ENCODE data around the gene TEX101.
A peak's percentile ranks its signal among the peaks of the same experiment; 100 is the strongest.
"Not testable (repeated sequence)": the region's sequence is repeated elsewhere in the genome, so short reads cannot be mapped to it uniquely, and the experiment has no call there.

Gene TEX101

GRCh38 chr19:43422000-43422688 lies 7.5 kb downstream of the TEX101 start:
- DNase-seq: no peak

DNA sequence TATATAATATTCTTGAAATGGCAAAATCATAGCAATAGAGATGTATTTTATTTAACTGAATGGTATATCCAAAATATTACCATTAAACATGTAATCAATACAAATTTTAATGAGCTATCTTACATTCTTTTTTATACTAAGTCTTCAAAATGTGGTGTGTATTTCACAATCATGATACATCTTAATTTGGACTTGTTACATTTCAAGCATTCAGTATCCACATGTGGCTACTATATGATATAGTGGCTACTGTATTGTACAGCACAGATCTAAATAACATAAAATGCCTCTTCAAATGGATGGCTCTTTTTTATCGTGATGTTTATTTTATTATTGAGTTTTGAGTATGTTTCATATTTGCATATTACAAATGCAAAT lies 8.0 kb downstream of the TEX101 start:
- no peak for DNase-seq

DNA sequence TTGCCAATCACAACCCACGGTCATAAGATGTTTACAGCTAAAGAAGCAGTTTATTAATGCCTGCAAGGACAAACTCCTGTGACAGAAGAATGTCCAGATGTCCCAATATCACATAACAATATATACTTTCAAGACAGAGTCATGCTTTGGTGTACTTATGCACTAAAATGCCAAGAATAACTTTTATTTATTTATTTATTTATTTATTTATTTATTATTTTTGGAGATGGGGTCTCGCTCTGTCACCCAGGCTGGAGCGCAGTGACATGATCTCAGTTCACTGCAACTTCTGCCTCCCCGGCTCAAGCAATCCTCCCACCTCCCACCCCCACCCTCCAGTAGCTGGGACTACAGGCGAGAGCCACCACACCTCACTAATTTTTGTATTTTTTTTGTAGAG lies 9.1 kb downstream of the TEX101 start:
- DNase-seq: no peak

DNA sequence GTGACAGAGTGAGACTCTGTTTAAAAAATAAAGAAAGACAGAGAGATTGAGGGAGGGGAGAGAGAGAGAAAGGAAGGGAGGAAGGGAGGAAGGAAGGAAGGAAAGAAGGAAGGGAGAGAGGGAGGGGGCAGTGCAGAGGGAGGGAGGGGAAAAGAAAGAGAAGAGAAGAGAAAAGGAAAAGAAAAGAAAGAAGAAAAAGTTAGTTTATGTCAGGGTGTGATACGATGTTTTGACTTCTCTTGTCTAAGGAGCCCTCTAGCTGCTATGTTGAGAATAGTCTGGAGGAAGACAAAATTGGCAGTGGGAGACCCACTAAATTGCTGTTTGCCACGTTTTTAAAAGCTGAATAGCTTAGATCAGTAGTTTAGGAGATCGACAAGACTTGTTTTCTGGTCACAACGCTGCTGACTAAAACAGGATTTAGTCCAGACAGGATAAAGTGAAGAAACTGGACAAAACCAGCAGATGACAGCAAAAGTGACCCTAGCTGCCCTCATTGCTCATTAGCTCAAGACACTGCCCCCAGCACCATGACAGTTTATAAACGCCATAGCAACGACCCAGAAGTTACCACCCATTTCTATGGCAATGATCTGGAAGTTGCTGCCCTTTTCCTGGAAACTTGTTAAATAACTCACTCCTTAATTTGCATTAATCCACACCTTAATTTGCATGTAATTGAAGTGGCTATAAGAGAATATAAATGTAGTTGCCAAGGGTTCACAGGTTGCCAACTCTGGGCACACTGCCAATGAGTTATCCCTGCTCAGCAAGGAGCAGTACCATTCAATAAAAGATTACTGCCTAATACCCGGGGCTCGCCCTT lies 11.1 kb downstream of the TEX101 start:
- DNase-seq: no peak

- DNase-seq: no peak
These were observed 14.7 kb downstream of the TEX101 start for GRCh38 chr19:43429395-43429794.

DNA sequence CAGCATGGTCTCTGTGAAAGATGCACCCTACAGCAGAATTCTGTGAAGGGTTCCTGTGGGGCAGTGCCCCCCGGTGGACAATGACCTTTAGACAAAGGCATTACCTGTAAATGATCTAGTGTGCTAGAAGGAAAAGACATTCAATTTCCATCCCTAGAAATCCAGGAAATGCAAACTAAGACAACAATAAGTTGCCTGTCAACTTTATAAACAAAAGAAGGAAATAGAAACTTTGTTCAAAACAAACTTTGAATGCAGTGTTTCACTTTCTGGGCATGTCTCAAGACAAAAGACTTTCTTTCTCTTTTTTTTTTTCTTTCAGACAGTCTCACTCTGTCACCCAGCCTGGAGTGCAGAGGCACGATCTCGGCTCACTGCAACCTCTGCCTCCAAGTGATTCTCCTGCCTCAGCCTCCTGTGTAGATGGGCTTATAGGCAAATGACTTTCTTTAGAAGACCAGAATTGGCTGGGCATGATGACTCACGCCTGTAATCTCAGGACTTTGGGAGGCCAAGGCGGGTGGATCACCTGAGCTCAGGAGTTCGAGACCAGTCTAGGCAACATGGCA lies 15.5 kb downstream of the TEX101 start:
- DNase-seq: no peak

DNA sequence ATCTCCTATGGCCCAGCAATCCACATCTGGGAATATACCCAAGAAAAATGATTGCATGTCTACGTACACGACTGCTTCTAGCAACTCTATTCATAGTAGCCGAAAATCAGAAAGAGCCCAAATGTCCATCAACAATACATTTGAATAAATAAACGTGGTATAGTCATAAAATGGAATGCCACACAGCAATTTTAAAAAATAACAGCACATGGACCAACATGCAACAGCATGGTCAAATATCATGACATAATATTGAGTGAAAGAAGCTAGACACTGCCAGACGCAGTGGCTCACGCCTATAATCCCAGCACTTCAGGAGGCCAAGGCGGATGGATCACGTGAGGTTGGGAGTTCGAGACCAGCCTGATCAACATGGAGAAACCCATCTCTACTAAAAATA lies 16.3 kb downstream of the TEX101 start:
- no peak for DNase-seq

GRCh38 chr19:43433358-43433673 lies 18.6 kb downstream of the TEX101 start:
- DNase-seq: no peak

DNA sequence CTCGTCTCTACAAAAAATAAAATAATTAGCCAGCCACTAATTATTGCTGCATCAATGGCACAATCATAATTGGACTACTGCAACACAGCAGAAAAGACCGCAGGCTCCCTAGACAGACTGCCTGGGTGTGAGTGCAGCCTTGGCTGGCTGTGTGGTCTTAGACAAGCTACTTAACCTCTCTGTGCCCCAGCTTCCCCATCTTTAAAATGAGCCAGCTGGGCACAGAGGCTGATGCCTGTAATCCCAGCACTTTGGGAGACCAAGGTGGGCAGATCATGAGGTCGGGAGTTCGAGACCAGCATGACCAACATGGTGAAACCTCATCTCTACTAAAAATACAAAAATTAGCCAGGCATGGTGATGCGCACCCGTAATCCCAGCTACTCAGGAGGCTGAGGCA lies 19.0 kb downstream of the TEX101 start:
- DNase-seq: no peak

DNA sequence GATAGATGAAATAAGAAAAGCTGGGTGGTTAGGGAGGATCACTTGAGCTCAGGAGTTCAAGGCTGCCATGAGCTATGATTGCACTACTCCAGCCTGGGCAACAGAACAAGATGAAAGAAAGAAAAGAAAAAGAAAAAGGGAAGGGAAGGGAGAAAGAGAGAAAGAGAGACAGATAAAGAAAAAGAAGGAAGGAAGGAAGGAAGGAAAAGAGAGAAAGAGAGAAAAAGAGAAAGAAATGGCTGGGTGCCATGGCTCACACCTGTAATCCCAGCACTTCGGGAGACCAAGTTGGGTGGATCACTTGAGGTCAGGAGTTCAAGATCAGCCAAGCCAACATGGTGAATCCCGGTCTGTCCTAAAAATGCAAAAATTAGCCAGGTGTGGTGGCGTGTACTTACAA lies 21.1 kb downstream of the TEX101 start:
- DNase-seq: no peak

DNA sequence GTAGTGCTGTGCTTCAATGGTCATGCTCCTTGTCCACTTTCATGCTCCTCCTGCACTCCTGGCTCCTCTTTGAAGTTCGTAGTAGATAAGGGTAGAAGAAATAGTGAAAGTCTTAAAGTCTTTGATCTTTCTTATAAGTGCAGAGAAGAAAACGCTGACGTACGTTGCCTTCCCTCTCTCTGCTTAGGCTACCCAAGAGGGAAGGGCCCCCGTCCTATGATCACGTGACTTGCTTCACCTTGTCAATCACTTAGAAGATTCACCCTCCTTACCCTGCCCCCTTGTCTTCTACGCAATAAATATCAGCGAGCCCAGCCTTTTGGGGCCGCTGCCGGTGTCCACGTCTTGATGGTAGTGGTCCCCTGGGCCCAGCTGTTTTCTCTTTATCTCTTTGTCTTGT lies 22.6 kb downstream of the TEX101 start:
- DNase-seq: not testable (repeated sequence)

GRCh38 chr19:43437712-43438111 lies 23.0 kb downstream of the TEX101 start:
- DNase-seq: no peak

DNA sequence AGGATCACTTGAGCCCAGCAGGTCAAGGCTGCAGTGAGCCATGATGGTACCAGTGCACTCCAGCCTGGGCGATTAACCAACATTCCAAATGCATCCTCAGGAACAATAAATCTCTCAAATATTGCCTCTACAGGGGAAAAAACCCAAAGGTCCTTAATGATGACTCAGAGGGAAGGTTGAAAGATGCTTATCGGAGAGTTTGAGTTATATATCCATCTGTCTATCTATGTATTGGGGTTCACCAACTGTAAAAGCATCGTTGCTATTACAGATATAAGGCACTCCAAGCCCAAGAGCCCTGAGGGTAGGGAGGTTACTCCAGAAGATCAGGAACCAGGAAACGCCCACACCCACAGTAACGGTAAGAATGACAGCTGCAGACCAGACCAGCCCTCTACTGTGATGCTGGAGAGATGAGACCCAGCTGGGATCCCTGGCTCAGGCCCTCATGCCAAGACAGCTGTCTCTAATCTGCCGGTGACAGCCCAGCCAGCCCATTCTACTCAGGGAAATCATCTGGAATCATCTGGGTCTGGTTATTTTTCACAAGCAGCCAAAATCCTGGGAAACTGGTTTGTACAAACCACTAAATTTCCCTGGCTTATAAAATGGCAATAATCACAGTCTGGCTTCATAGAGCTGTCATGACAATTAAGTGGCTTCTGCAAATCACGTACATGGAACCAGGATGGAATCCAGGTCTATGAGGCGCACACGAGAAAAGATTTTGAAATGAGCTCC lies 23.8 kb downstream of the TEX101 start:
- peak; percentile 94 for DNase-seq

DNA sequence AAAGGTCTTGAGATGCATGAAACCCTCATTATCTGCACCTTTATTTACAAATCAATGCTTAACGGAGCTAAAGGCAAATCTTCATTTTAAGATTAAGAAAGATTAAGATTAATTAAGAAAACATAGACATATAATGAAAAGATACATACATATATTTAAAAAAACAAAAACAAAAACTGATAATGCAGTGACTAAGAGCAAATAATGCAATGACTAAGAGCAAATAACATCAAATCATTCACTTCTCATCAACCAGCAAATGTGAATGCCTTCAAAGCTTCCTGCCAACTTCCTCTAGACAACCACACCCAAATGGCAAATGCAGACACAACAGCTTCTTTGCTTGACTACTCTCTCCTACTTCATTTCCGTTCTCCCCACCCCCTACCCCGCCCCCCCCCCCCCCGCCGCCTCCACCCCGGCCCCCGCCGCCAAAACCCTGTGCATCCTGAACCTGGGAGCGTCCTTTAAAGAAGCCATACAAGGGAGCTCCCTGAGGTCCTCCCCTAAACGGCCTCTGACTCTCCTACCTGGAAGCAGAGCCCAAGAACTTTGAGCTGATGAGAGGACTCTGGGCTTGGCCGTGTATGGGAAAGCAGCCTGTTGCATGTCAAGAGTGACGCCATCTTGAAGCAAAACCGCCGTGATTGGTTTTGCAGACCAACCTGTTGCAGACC lies 24.5 kb downstream of the TEX101 start:
- peak; percentile 52 for DNase-seq

- DNase-seq: no peak
These were observed 25.0 kb downstream of the TEX101 start for GRCh38 chr19:43439709-43440063.

DNA sequence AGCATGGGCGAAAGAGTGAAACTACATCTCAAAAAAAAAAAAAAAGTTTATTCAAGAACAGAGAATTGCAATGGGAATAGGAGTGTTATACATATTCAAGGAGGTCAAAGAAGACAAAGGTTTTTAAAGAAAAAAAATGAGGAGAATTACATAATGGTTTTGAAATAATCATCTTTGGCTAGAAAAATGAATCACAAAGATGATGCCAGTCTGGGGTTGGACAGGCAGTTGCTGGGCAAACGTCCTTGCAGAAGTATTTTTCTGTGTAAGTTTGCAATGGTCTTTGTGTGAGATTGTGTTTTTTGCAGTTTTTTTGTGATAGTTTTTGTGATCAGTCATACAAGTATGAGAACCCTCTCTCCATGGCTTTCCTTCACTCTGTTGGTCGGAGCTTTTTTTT lies 27.0 kb downstream of the TEX101 start:
- no peak for DNase-seq

DNA sequence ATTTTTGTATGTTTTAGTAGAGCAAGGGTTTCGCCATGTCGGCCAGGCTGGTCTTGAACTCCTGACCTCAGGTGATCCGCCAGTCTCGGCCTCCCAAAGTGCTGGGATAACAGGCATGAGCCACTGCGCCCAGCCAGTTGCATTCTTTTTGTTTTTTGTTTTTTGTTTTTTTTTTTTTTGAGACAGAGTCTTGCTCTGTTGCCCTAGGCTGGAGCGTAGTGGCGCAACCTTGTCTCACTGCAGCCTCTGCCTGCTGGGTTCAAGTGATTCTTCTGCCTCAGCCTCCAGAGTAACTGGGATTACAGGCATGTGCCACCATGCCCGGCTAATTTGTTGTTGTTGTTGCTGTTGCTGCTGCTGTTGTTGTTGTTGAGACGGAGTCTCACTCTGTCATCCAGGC lies 29.4 kb downstream of the TEX101 start:
- DNase-seq: not testable (repeated sequence)

GRCh38 chr19:43444531-43445287 lies 30.0 kb downstream of the TEX101 start:
- no peak for DNase-seq

DNA sequence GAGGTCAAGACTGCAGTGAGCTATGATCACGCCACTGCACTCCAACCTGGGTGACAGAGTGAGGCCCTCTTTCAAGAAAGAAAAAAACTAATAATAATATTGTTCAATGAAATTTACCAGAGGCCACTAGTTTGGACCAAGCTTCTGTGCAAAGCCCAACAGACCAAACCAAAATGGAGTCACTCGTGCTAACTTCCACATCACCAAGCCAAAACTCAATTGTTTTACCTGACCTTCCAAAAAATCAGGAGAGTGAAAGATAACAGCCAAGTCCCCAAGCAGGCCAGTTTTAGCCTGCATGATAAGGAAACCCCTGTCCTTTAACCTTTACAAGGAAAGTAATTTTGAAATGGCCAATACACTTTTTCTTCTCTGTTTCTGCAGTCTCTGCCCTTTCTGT lies 30.7 kb downstream of the TEX101 start:
- DNase-seq: no peak

DNA sequence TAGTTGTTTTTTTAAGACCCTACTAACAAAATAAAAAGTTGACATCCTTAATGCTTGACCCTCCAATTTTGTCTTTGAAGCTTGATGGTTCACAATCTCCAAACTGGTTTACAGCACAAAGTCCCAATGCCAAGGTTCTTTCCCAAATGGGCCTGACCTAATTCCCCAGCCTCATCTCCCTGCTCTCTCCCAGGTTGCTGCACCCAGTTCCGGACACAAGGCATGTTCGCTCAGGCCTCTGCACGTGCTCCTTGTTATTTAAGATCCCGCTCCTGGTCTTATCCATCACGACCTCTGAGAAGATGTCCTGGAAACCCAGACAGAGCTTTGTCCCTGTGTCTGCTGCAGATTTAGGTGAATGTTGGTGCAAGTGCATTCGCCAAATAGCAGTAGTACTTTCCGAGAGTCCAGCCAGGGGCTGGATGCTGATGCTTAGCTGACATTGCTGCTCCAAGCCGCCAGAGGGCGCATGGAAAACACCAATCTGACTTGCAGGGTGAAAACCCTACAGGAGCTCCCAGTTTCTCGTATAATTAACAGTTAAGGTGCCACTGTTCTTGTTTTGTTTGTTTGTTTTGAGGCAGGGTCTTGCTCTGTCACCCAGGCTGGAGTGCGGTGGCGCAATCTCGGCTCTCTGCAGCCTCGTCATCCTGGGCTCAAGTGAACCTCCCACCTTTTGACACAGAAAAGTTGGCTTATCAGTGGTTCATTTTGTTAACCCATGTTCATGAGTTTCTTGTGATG lies 32.2 kb downstream of the TEX101 start:
- peak; percentile 66 for DNase-seq

DNA sequence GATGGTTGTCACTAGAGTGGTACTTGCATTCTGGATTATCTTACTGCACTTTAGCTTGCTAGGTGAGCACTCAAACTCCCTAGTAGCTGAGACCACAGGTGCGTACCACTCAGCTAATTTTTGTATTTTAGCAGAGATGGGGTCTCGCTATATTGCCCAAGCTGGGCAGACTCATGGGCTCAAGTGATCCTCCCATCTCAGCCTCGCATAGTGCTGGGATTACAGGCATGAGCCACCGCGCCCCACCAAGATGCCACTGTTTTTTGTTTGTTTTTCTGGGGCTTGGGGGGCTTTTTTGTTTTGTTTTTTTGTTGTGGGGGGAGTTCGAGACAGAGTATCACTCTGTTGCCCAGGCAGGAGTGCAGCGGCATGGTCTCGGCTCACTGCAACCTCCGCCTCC lies 33.0 kb downstream of the TEX101 start:
- DNase-seq: no peak
